Nephron (organoid): Measurements from ENCODE around the gene UPF2.

ENCODE experiments used
- H3K27ac Mint-ChIP-seq, 3 experiments: 2 replicates each; pipeline ENCODE4 v1.8.0; 2020; ENCODE audit warnings: mixed read lengths in 3 of 3, mild to moderate bottlenecking in 2 of 3, moderate library complexity in 1 of 3
- H3K27me3 Mint-ChIP-seq: 2 replicates; pipeline ENCODE4 v1.8.0; 2021; ENCODE audit warnings: low read depth, mild to moderate bottlenecking, moderate library complexity, mixed read lengths
- H3K36me3 Mint-ChIP-seq: 2 replicates; pipeline ENCODE4 v1.8.0; 2020; ENCODE audit warnings: low read depth, mixed read lengths
- H3K4me1 Mint-ChIP-seq: 2 replicates; pipeline ENCODE4 v1.8.0; 2020; ENCODE audit warnings: mixed read lengths
- H3K4me3 Mint-ChIP-seq, 3 experiments: 2 replicates each; pipeline ENCODE4 v1.8.0; 2020; ENCODE audit warnings: mild to moderate bottlenecking in 3 of 3, mixed read lengths in 3 of 3, moderate library complexity in 2 of 3
- H3K9me3 Mint-ChIP-seq: 2 replicates; pipeline ENCODE4 v1.8.0; 2020; ENCODE audit warnings: mixed read lengths
- CTCF ChIP-seq, 3 experiments: fragments of 200-600 bp; sonication (generic); IDR thresholded peaks; one replicate each; pipeline ENCODE4 v1.5.0; 2021; ENCODE audit warnings: antibody characterized with exemption in 3 of 3; ENCODE audit not compliant: unreplicated experiment in 3 of 3

Gene UPF2

GRCh38 chr10:12048547-12048946 lies 5.9 kb upstream of the UPF2 start:
- Mint-ChIP-seq H3K36me3 (no peaks in the 10 kb centered on the region), H3K4me3 (no peak overlapping the region), H3K9me3 (no peaks in the 10 kb centered on the region), H3K27me3 (no peaks in the 10 kb centered on the region), H3K4me1 (peaks cover under 1% of the 10 kb centered on the region), H3K27ac (no peak overlapping the region)
- TF ChIP-seq CTCF (IDR thresholded peaks at IDR 0.05; ENCODE audit: unreplicated experiment in 3 of 3), result no peak

DNA sequence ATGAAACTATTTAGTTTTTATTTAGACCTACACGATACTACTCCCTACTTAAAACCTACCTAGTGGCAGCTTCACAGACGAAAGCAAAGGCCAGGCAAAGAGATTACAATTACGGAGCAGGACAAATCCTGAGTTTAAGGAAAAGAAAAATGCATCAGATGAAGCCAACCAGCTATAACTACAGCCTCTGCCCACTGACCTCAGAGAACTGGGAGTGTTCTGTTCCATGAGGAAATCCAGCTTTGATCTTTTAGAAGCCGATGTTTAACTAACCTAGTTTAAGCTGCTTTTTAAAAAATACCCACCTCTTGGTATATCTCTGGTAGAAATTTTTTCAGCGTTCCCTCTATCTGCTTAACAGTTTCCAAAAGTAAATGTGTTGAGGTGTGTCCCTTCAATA lies 3.0 kb upstream of the UPF2 start:
- Mint-ChIP-seq H3K4me1 (peaks cover 17% of the 10 kb centered on the region), H3K27me3 (peaks cover 3% of the 10 kb centered on the region), H3K27ac (peak overlapping the region; percentile 15 to 66 (median 51)), H3K36me3 (no peaks in the 10 kb centered on the region), H3K9me3 (peaks cover 3% of the 10 kb centered on the region), H3K4me3 (peak overlapping the region in 2 of 3 experiments; percentile 27 to 28)
- TF ChIP-seq CTCF (IDR thresholded peaks at IDR 0.05; ENCODE audit: unreplicated experiment in 3 of 3), result no peak

- peaks cover 4% of the 10 kb centered on the region for H3K36me3 Mint-ChIP-seq
- peak overlapping the region; percentile 100 for H3K27ac Mint-ChIP-seq
- H3K4me1 Mint-ChIP-seq, result peaks cover 22% of the 10 kb centered on the region
- no peak for TF ChIP-seq CTCF (IDR thresholded peaks at IDR 0.05; ENCODE audit: unreplicated experiment in 3 of 3)
- peaks cover 3% of the 10 kb centered on the region for H3K27me3 Mint-ChIP-seq
- H3K4me3 Mint-ChIP-seq, result peak overlapping the region; percentile 92 to 99 (median 95)
- peaks cover 3% of the 10 kb centered on the region for H3K9me3 Mint-ChIP-seq
Observed at GRCh38 chr10:12042409-12042796, 206 bp downstream of the UPF2 start.

DNA sequence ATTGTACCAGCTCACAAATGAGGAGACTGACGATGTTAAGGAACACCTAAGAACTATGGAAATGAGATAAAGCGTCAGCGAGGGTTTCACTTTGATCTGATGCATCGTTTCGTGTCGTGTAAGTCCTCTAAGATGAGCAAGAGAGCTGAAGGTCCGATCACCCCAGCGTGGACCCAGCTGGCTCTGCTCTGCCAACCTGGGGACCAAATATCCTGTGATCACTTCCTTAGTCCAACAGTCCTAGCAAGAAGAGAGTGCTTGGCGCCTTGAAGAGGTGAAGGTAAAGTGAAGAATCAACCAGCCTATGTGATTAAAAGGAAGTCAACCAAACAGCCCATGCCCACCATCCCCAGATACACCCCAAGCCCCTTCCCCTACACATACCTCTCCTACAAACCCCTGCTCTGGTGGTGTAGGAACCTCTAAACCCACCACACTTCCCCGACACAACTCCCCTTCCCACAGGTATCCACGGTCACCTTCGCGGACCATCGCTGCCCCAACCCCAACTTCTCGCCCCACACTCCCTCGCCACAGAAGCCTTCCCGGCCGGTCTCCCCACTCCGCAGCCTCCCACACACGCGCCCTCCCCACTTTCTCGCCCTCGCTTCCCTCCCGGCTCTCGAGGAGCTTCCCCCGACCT lies 722 bp downstream of the UPF2 start:
- peak overlapping the region; percentile 100 for H3K27ac Mint-ChIP-seq
- H3K4me3 Mint-ChIP-seq, result peak overlapping the region; percentile 92 to 99 (median 95)
- H3K36me3 Mint-ChIP-seq, result peaks cover 4% of the 10 kb centered on the region
- TF ChIP-seq CTCF (IDR thresholded peaks at IDR 0.05; ENCODE audit: unreplicated experiment in 3 of 3), result no peak
- H3K27me3 Mint-ChIP-seq, result peaks cover 3% of the 10 kb centered on the region
- H3K9me3 Mint-ChIP-seq, result peaks cover 3% of the 10 kb centered on the region
- peaks cover 22% of the 10 kb centered on the region for H3K4me1 Mint-ChIP-seq

- no peak for TF ChIP-seq CTCF (IDR thresholded peaks at IDR 0.05; ENCODE audit: unreplicated experiment in 3 of 3)
- H3K27me3 Mint-ChIP-seq, result no peaks in the 10 kb centered on the region
- H3K36me3 Mint-ChIP-seq, result peaks cover 34% of the 10 kb centered on the region
- no peak overlapping the region for H3K4me3 Mint-ChIP-seq
- H3K9me3 Mint-ChIP-seq, result no peaks in the 10 kb centered on the region
- H3K4me1 Mint-ChIP-seq, result peaks cover 9% of the 10 kb centered on the region
- no peak overlapping the region for H3K27ac Mint-ChIP-seq
Observed at GRCh38 chr10:12036073-12036655, 6.4 kb downstream of the UPF2 start.

DNA sequence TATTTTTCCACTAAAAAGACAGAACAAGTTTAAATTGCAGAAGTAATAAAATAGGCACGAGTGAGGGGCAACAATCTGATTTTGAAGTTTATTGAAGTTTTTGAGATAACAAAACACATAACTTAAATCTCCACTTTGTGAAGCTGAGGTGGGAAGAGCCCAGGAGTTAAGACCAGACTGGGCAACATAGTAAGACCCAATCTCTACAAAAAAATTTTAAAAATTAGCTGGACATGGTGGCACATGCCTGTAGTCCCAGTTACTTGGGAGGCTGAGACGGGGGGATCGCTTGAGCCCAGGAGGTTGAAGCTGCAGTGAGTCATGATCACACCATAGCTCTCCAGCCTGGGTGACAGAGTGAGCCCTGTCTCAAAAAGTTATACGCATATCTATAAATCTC lies 11.2 kb downstream of the UPF2 start:
- H3K4me3 Mint-ChIP-seq, result no peak overlapping the region
- no peaks in the 10 kb centered on the region for H3K27me3 Mint-ChIP-seq
- no peak for TF ChIP-seq CTCF (IDR thresholded peaks at IDR 0.05; ENCODE audit: unreplicated experiment in 3 of 3)
- H3K9me3 Mint-ChIP-seq, result no peaks in the 10 kb centered on the region
- H3K27ac Mint-ChIP-seq, result no peak overlapping the region
- H3K36me3 Mint-ChIP-seq, result peaks cover 68% of the 10 kb centered on the region
- no peaks in the 10 kb centered on the region for H3K4me1 Mint-ChIP-seq
